NCI-H82 treated with DMSO at 0.1 percent for 48 hours (cell line): ENCODE results near the gene LTF.
A peak's percentile ranks its signal among the peaks of the same experiment; 100 is the strongest.
"Not testable (repeated sequence)": the region's sequence is repeated elsewhere in the genome, so short reads cannot be mapped to it uniquely, and the experiment has no call there.

Experiments
- DNase-seq: peaks from one replicate; lab custom pipeline; 2025; ENCODE audit not compliant: unreplicated experiment; lab: John Stamatoyannopoulos, UW

The LTF gene

GRCh38 chr3:46447228-46447985, 17.3 kb downstream of the LTF start:
- DNase-seq: peak; percentile 0

- DNase-seq: peak; percentile 1
These were observed 21.9 kb downstream of the LTF start for GRCh38 chr3:46442576-46443530.

GRCh38 chr3:46440531-46441294, 24.0 kb downstream of the LTF start:
- DNase-seq: no peak

GRCh38 chr3:46438831-46439230, 25.9 kb downstream of the LTF start:
- no peak for DNase-seq

- no peak for DNase-seq
These were observed 29.5 kb downstream of the LTF start for GRCh38 chr3:46435081-46435726.

GRCh38 chr3:46433841-46434240, 30.9 kb downstream of the LTF start:
- DNase-seq: no peak

GRCh38 chr3:46433118-46433517, 31.6 kb downstream of the LTF start:
- DNase-seq: not testable (repeated sequence)

- not testable (repeated sequence) for DNase-seq
These were observed 32.8 kb downstream of the LTF start for GRCh38 chr3:46431905-46432304.

- not testable (repeated sequence) for DNase-seq
These were observed 33.8 kb downstream of the LTF start for GRCh38 chr3:46430879-46431278.

- no peak for DNase-seq
These were observed 35.0 kb downstream of the LTF start for GRCh38 chr3:46429671-46430070.

- DNase-seq: no peak
These were observed 35.5 kb downstream of the LTF start for GRCh38 chr3:46429250-46429649.

- DNase-seq: no peak
These were observed 36.5 kb downstream of the LTF start for GRCh38 chr3:46427916-46428833.

GRCh38 chr3:46427404-46427803, 37.3 kb downstream of the LTF start:
- not testable (repeated sequence) for DNase-seq

- not testable (repeated sequence) for DNase-seq
These were observed 38.2 kb downstream of the LTF start for GRCh38 chr3:46426476-46426875.

- DNase-seq: no peak
These were observed 41.1 kb downstream of the LTF start for GRCh38 chr3:46423588-46423987.

GRCh38 chr3:46422617-46423016, 42.1 kb downstream of the LTF start:
- no peak for DNase-seq

- DNase-seq: no peak
These were observed 43.8 kb downstream of the LTF start for GRCh38 chr3:46420931-46421330.

GRCh38 chr3:46419816-46420215, 44.9 kb downstream of the LTF start:
- no peak for DNase-seq

- no peak for DNase-seq
These were observed 46.7 kb downstream of the LTF start for GRCh38 chr3:46417841-46418611.
